Suprapubic skin (tissue), 4 donors: ENCODE measurements around the gene DNAJC6.

Experiments used
- CTCF ChIP-seq, 2 donors: fragments of 200-600 bp in 1 of 2; fragments of 450-650 bp in 1 of 2; sonication (generic) in 1 of 2; IDR thresholded peaks; one replicate each; pipeline ENCODE4 v1.5.1; 2016 to 2019; ENCODE audit warnings: antibody characterized with exemption in 2 of 2, mild to moderate bottlenecking in 1 of 2, moderate library complexity in 1 of 2
- EP300 ChIP-seq: sonication (generic); formaldehyde crosslinking; IDR thresholded peaks from one replicate; pipeline ENCODE4 v1.6.1; 2017; ENCODE audit warnings: antibody characterized with exemption
- POLR2A ChIP-seq, 2 donors: fragments of 450-650 bp; IDR thresholded peaks; one replicate each; pipeline ENCODE4 v1.6.1; 2017; ENCODE audit warnings: antibody characterized with exemption in 2 of 2, mild to moderate bottlenecking in 2 of 2, moderate library complexity in 2 of 2
- POLR2AphosphoS5 ChIP-seq, 3 donors: sonication (generic); formaldehyde crosslinking; IDR thresholded peaks; one replicate each; pipeline ENCODE4 v1.6.1; 2017; ENCODE audit warnings: antibody characterized with exemption in 3 of 3

DNA sequence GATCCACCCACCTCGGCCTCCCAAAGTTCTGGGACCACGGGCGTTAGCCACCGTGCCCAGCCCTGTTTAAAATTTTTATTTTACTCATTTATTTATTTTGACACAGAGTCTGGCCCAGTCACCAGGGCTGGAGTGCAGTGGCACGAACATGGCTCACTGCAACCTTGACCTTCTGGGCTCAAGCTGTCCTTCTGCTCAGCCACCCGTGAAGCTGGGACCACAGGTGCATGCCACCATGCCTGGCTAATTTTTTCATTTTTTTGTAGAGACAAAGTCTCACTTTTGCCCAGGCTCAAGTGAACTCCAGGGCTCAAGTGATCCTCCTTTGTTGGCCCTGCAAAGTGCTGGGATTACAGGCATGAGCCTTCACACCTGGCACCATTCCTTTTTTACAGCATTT, 27.5 kb upstream of the DNAJC6 start:
- TF ChIP-seq POLR2AphosphoS5 (IDR thresholded peaks at IDR 0.05) (no peak), CTCF (IDR thresholded peaks at IDR 0.05) (no peak), POLR2A (IDR thresholded peaks at IDR 0.05) (no peak), EP300 (no peak)
